ENCODE measurements around the gene VSIG10. TPM values are rescaled to one million over a fixed set of nuclear protein-coding genes. Genes with fewer than 3 reads are reported as not detected.

Gene VSIG10
- total and polyA plus RNA-seq, 2 of the 13 experiments (the other 11 are each of a cell fraction or from before 2014, with no cell fraction given) = 25.6 to 42.5 TPM

DNA sequence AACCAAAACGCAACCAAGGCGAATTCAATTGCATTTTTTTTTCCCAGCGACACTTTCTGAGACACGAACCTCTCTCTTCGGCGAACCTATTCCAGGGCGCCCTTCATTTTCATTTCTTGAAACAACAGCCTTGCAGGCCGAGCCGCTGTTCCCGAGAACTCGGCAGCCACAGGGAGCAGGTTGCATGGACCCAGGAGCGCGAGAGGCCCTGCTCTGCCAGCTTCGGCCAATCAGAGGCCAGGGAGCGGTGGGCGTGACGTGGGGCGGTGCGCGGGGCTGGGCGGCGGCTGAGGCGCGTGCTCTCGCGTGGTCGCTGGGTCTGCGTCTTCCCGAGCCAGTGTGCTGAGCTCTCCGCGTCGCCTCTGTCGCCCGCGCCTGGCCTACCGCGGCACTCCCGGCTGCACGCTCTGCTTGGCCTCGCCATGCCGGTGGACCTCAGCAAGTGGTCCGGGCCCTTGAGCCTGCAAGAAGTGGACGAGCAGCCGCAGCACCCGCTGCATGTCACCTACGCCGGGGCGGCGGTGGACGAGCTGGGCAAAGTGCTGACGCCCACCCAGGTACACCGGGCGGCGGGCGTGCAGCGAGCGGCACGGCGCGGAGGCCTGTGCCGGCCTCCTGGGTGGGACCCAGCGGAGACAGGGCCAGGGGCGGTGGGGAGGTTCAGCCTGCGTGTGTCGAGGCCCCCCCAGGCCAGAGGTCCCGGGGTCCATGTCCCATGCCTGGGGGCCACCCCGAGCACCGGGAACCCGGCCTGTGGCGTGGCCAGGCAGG is 32.2 kb upstream of the VSIG10 start, which contains the start of gene PEBP1 (continued):
- TF ChIP-seq, protein P1, sequence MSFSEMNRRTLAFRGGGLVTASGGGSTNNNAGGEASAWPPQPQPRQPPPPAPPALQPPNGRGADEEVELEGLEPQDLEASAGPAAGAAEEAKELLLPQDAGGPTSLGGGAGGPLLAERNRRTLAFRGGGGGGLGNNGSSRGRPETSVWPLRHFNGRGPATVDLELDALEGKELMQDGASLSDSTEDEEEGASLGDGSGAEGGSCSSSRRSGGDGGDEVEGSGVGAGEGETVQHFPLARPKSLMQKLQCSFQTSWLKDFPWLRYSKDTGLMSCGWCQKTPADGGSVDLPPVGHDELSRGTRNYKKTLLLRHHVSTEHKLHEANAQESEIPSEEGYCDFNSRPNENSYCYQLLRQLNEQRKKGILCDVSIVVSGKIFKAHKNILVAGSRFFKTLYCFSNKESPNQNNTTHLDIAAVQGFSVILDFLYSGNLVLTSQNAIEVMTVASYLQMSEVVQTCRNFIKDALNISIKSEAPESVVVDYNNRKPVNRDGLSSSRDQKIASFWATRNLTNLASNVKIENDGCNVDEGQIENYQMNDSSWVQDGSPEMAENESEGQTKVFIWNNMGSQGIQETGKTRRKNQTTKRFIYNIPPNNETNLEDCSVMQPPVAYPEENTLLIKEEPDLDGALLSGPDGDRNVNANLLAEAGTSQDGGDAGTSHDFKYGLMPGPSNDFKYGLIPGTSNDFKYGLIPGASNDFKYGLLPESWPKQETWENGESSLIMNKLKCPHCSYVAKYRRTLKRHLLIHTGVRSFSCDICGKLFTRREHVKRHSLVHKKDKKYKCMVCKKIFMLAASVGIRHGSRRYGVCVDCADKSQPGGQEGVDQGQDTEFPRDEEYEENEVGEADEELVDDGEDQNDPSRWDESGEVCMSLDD (CRISPR knock-in tag; IDR thresholded peaks at IDR 0.05; ENCODE audit: borderline replicate concordance) = peak; percentile 48; the same call in 1 of the 2 replicates
- TF ChIP-seq ZNF672 (CRISPR knock-in tag; IDR thresholded peaks at IDR 0.05) (no peak), SALL1 (CRISPR knock-in tag; IDR thresholded peaks at IDR 0.05) (peak; percentile 93), ZSCAN22 (CRISPR knock-in tag; IDR thresholded peaks at IDR 0.05) (no peak), NFIC (IDR thresholded peaks at IDR 0.05; ENCODE audit: low read length) (no peak), KLF15 (CRISPR knock-in tag; IDR thresholded peaks at IDR 0.05; ENCODE audit: borderline replicate concordance) (peak; percentile 100), CENPX (CRISPR knock-in tag; IDR thresholded peaks at IDR 0.05) (no peak), JUNB (CRISPR knock-in tag; IDR thresholded peaks at IDR 0.05; ENCODE audit: borderline replicate concordance) (no peak), TMF1 (CRISPR knock-in tag; IDR thresholded peaks at IDR 0.05; ENCODE audit: low read depth) (peak; percentile 90; the same call in 1 of the 2 replicates), ZNF33A (CRISPR knock-in tag; IDR thresholded peaks at IDR 0.05; ENCODE audit: borderline replicate concordance) (peak; percentile 28; the same call in 1 of the 2 replicates), EZH2 (conservative IDR thresholded peaks at IDR 0.05; ENCODE audit: low read depth, low read length) (no peak), TRIM24 (CRISPR knock-in tag; IDR thresholded peaks at IDR 0.05) (no peak), ZNF816 (CRISPR knock-in tag; IDR thresholded peaks at IDR 0.05; ENCODE audit: borderline replicate concordance) (no peak), ZNF768 (CRISPR knock-in tag; IDR thresholded peaks at IDR 0.05) (peak; percentile 85)
- TF ChIP-seq, protein P2, sequence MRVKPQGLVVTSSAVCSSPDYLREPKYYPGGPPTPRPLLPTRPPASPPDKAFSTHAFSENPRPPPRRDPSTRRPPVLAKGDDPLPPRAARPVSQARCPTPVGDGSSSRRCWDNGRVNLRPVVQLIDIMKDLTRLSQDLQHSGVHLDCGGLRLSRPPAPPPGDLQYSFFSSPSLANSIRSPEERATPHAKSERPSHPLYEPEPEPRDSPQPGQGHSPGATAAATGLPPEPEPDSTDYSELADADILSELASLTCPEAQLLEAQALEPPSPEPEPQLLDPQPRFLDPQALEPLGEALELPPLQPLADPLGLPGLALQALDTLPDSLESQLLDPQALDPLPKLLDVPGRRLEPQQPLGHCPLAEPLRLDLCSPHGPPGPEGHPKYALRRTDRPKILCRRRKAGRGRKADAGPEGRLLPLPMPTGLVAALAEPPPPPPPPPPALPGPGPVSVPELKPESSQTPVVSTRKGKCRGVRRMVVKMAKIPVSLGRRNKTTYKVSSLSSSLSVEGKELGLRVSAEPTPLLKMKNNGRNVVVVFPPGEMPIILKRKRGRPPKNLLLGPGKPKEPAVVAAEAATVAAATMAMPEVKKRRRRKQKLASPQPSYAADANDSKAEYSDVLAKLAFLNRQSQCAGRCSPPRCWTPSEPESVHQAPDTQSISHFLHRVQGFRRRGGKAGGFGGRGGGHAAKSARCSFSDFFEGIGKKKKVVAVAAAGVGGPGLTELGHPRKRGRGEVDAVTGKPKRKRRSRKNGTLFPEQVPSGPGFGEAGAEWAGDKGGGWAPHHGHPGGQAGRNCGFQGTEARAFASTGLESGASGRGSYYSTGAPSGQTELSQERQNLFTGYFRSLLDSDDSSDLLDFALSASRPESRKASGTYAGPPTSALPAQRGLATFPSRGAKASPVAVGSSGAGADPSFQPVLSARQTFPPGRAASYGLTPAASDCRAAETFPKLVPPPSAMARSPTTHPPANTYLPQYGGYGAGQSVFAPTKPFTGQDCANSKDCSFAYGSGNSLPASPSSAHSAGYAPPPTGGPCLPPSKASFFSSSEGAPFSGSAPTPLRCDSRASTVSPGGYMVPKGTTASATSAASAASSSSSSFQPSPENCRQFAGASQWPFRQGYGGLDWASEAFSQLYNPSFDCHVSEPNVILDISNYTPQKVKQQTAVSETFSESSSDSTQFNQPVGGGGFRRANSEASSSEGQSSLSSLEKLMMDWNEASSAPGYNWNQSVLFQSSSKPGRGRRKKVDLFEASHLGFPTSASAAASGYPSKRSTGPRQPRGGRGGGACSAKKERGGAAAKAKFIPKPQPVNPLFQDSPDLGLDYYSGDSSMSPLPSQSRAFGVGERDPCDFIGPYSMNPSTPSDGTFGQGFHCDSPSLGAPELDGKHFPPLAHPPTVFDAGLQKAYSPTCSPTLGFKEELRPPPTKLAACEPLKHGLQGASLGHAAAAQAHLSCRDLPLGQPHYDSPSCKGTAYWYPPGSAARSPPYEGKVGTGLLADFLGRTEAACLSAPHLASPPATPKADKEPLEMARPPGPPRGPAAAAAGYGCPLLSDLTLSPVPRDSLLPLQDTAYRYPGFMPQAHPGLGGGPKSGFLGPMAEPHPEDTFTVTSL (CRISPR knock-in tag; IDR thresholded peaks at IDR 0.05; ENCODE audit: borderline replicate concordance) = peak; percentile 66
- TF ChIP-seq, protein P3, sequence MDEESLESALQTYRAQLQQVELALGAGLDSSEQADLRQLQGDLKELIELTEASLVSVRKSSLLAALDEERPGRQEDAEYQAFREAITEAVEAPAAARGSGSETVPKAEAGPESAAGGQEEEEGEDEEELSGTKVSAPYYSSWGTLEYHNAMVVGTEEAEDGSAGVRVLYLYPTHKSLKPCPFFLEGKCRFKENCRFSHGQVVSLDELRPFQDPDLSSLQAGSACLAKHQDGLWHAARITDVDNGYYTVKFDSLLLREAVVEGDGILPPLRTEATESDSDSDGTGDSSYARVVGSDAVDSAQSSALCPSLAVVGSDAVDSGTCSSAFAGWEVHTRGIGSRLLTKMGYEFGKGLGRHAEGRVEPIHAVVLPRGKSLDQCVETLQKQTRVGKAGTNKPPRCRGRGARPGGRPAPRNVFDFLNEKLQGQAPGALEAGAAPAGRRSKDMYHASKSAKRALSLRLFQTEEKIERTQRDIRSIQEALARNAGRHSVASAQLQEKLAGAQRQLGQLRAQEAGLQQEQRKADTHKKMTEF (CRISPR knock-in tag; IDR thresholded peaks at IDR 0.05) = peak; percentile 80
